ENCODE data around the gene TSPAN9.

DNA sequence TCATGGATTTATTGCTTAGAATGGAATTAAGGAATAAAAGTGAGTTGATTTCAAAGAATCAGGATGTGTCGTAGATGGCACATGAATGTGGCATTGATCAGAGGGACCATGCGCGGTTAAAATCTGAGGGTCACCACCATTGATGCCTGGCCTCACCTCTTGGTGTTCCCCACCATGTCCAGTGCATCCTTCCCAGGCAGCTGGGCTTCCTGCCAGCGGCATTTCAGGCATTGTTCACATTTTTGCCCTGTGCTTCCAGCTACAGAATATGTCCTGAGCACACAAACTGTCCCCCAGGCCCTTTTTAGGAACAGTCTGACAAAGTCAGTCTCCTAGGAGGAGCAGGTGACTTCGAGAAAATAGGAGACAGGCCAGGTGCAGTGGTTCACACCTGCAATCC, 42.0 kb upstream of the TSPAN9 start:
- TF ChIP-seq, protein P1, sequence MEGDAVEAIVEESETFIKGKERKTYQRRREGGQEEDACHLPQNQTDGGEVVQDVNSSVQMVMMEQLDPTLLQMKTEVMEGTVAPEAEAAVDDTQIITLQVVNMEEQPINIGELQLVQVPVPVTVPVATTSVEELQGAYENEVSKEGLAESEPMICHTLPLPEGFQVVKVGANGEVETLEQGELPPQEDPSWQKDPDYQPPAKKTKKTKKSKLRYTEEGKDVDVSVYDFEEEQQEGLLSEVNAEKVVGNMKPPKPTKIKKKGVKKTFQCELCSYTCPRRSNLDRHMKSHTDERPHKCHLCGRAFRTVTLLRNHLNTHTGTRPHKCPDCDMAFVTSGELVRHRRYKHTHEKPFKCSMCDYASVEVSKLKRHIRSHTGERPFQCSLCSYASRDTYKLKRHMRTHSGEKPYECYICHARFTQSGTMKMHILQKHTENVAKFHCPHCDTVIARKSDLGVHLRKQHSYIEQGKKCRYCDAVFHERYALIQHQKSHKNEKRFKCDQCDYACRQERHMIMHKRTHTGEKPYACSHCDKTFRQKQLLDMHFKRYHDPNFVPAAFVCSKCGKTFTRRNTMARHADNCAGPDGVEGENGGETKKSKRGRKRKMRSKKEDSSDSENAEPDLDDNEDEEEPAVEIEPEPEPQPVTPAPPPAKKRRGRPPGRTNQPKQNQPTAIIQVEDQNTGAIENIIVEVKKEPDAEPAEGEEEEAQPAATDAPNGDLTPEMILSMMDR (IDR thresholded peaks at IDR 0.05; ENCODE audit: insufficient read depth, low read depth, low read length), result no peak
- TF ChIP-seq EZH2 (IDR thresholded peaks at IDR 0.05; ENCODE audit: insufficient read depth, low read length), result no peak
